GM12878 (cell line): ENCODE data around the gene ATP8A1. TPM values are rescaled to one million over a fixed set of nuclear protein-coding genes. Genes with fewer than 3 reads are reported as not detected.

ENCODE experiments used
- ATAC-seq: fragments of 200-7000 bp; cut with Tn5 transposase; 3 replicates; pipeline ENCODE4 v1.9.1; 2020; ENCODE audit warnings: mild to moderate bottlenecking, moderate library complexity
- BruUV-seq: library from RNA; stranded (reverse); fragments of 400-500 nt; replicated peaks from 2 replicates; lab custom pipeline; 2021; lab: Mats Ljungman, UMichigan
- CTCF ChIA-PET: fragments of 300-600 bp; sonication (Branson Sonifier 250); formaldehyde crosslinking; extraction: SDS; loops from one replicate; lab custom pipeline; 2021; ENCODE audit warnings: inconsistent platforms; lab: Yijun Ruan, JAX
- POLR2A ChIA-PET: fragments of 350-600 bp; formaldehyde crosslinking; extraction: SDS; loops from one replicate; lab custom pipeline; 2021; ENCODE audit warnings: inconsistent platforms; lab: Charles Lee
- RAD21 ChIA-PET: fragments of 300-600 bp; sonication (Branson Sonifier 250); formaldehyde crosslinking; loops from one replicate; lab custom pipeline; 2023; ENCODE audit warnings: antibody characterized with exemption; ENCODE audit not compliant: unreplicated experiment; lab: Charles Lee
- SMC1A ChIA-PET: fragments of 300-600 bp; sonication (Branson Sonifier 250); formaldehyde crosslinking; loops from one replicate; lab custom pipeline; 2023; ENCODE audit not compliant: unreplicated experiment, uncharacterized antibody; lab: Charles Lee
- DNase-seq: peaks from one replicate; pipeline ENCODE4 v3.0.0-alpha.2; 2011; ENCODE audit warnings: low read depth, low spot score
- FAIRE-seq: peaks from 3 replicates; lab custom pipeline; 2011; peaks lifted over from hg19 to GRCh38; lab: Jason Lieb, UNC
- H2AFZ ChIP-seq: 2 replicates; pipeline ENCODE4 v1.6.0; 2011; ENCODE audit warnings: low read depth, low read length, control low read depth; ENCODE audit not compliant: control insufficient read depth
- H3K27ac ChIP-seq: 2 replicates; pipeline ENCODE4 v1.5.1; 2011; ENCODE audit warnings: control low read depth; ENCODE audit not compliant: control insufficient read depth, insufficient read depth
- H3K27me3 ChIP-seq, 2 experiments: replicated peaks in 1 of 2; 2 replicates each; pipeline versions ENCODE4 v1.6.0 to v1.6.1; 2011; ENCODE audit warnings: low read length in 1 of 2; ENCODE audit not compliant: control insufficient read depth in 2 of 2, insufficient read depth in 2 of 2
- H3K36me3 ChIP-seq, 2 experiments: 2 replicates each; pipeline ENCODE4 v1.5.1; 2011; ENCODE audit warnings: low read length in 1 of 2; ENCODE audit not compliant: control insufficient read depth in 2 of 2, insufficient read depth in 2 of 2
- H3K4me1 ChIP-seq: 2 replicates; pipeline ENCODE4 v1.6.1; 2011; ENCODE audit warnings: mild to moderate bottlenecking, low read length, moderate library complexity, mixed read lengths; ENCODE audit not compliant: control insufficient read depth, insufficient read depth
- H3K4me2 ChIP-seq: 2 replicates; pipeline ENCODE4 v1.6.0; 2011; ENCODE audit warnings: control low read depth; ENCODE audit not compliant: control insufficient read depth, insufficient read depth
- H3K4me3 ChIP-seq: fragments of 200-600 bp; sonication (generic); 2 replicates; pipeline ENCODE4 v1.5.1; 2016
- H3K79me2 ChIP-seq: 2 replicates; pipeline ENCODE4 v1.6.0; 2011; ENCODE audit warnings: low read length; ENCODE audit not compliant: control insufficient read depth, insufficient read depth
- H3K9ac ChIP-seq: 2 replicates; pipeline ENCODE4 v1.8.0; 2011; ENCODE audit warnings: low read length, control low read depth, mixed read lengths; ENCODE audit not compliant: control insufficient read depth, insufficient read depth
- H3K9me3 ChIP-seq: replicated peaks from 3 replicates; pipeline ENCODE4 v1.5.1; 2011; ENCODE audit warnings: mild to moderate bottlenecking, low read length; ENCODE audit not compliant: control insufficient read depth, insufficient read depth
- H4K20me1 ChIP-seq: 2 replicates; pipeline ENCODE4 v1.6.0; 2011; ENCODE audit not compliant: control insufficient read depth, insufficient read depth
- BCL3 ChIP-seq: IDR thresholded peaks from 2 replicates; pipeline ENCODE4 v1.6.1; 2011; ENCODE audit warnings: borderline replicate concordance, low read depth, mild to moderate bottlenecking, moderate library complexity, low read length; ENCODE audit not compliant: insufficient read depth, poor library complexity, severe bottlenecking
- MLLT1 ChIP-seq: fragments of 450-650 bp; IDR thresholded peaks from 2 replicates; pipeline ENCODE4 v1.6.1; 2016; ENCODE audit warnings: mild to moderate bottlenecking
- PBX3 ChIP-seq: IDR thresholded peaks from 2 replicates; pipeline ENCODE4 v1.6.1; 2011; ENCODE audit warnings: mild to moderate bottlenecking, low read depth, low read length, moderate library complexity; ENCODE audit not compliant: insufficient replicate concordance
- RELA ChIP-seq: fragments of 450-650 bp; IDR thresholded peaks from 2 replicates; pipeline ENCODE4 v1.8.0; 2014; ENCODE audit warnings: borderline replicate concordance; ENCODE audit not compliant: partially characterized antibody
- STAT1 ChIP-seq: fragments of 450-650 bp; conservative IDR thresholded peaks from 2 replicates; pipeline ENCODE4 v1.6.1; 2014; ENCODE audit warnings: antibody characterized with exemption, mild to moderate bottlenecking
- ZNF274 ChIP-seq: IDR thresholded peaks from one replicate; pipeline ENCODE4 v1.8.0; 2011; ENCODE audit not compliant: insufficient read length, insufficient read depth
- WGBS: methylation state at CpG from one replicate; pipeline ENCODE4 v1.1.6; 2016; ENCODE audit warnings: low lambda C conversion rate; ENCODE audit not compliant: insufficient replicate concordance, insufficient coverage; ENCODE audit errors: missing lambda C conversion rate; 5-methylcytosine and 5-hydroxymethylcytosine counted together
- in situ Hi-C: fragments of 300-500 bp; cut with MboI; formaldehyde crosslinking; loops from 9 replicates; pipeline ENCODE4 v1.14.3; 2018; ENCODE audit warnings: mixed read lengths
- intact Hi-C: fragments of 100-400 bp; cut with micrococcal nuclease; formaldehyde crosslinking; loops from one replicate; pipeline ENCODE4 v1.14.2; 2022; ENCODE audit not compliant: unreplicated experiment
- polyA plus RNA-seq, 11 experiments: library from polyadenylated mRNA; depleted of rRNA in 4 of 11; unstranded in 6 of 11; stranded (reverse) in 5 of 11; fragments of >200 nt; fragmentation: Nextera tagmentation in 4 of 11; fragmentation: Illumina TruSeq in 1 of 11; extraction: Ambion mirVana in 4 of 11; extraction: Trizol in 1 of 11; gene quantifications; 1 replicate in 1 of 11; 2 replicates in 10 of 11; pipeline versions ENCODE4 v1.2.1 to v1.2.3, GENCODE V29; 2011 to 2016; ENCODE audit warnings: inconsistent platforms in 2 of 11, missing spikeins in 2 of 11, low read depth in 1 of 11
- total RNA-seq, 4 experiments: library from RNA; depleted of rRNA in 3 of 4; stranded (reverse); fragments of >200 nt in 3 of 4; fragmentation: Illumina TruSeq in 1 of 4; extraction: Trizol in 1 of 4; gene quantifications; 2 replicates each; pipeline versions ENCODE4 v1.2.1 to v1.2.3, GENCODE V29; 2013 to 2021
- TF ChIP-seq, protein P1 (sequence below): fragments of 450-650 bp; IDR thresholded peaks from 2 replicates; pipeline ENCODE4 v1.6.1; 2016; ENCODE audit warnings: mild to moderate bottlenecking
- TF ChIP-seq, protein P2 (sequence below): fragments of 450-650 bp; IDR thresholded peaks from 2 replicates; pipeline ENCODE4 v1.6.1; 2018; ENCODE audit warnings: mild to moderate bottlenecking, low read depth, moderate library complexity; ENCODE audit not compliant: partially characterized antibody
- TF ChIP-seq, protein P3 (sequence below): fragments of 450-650 bp; conservative IDR thresholded peaks from 2 replicates; pipeline ENCODE4 v1.6.1; 2017; ENCODE audit warnings: mild to moderate bottlenecking, moderate library complexity

The ATP8A1 gene
- total and polyA plus RNA-seq, 10 of the 15 experiments (the other 5 are each of a cell fraction or from before 2014, with no cell fraction given) = 9.0 to 116 (median 37.3) TPM

DNA sequence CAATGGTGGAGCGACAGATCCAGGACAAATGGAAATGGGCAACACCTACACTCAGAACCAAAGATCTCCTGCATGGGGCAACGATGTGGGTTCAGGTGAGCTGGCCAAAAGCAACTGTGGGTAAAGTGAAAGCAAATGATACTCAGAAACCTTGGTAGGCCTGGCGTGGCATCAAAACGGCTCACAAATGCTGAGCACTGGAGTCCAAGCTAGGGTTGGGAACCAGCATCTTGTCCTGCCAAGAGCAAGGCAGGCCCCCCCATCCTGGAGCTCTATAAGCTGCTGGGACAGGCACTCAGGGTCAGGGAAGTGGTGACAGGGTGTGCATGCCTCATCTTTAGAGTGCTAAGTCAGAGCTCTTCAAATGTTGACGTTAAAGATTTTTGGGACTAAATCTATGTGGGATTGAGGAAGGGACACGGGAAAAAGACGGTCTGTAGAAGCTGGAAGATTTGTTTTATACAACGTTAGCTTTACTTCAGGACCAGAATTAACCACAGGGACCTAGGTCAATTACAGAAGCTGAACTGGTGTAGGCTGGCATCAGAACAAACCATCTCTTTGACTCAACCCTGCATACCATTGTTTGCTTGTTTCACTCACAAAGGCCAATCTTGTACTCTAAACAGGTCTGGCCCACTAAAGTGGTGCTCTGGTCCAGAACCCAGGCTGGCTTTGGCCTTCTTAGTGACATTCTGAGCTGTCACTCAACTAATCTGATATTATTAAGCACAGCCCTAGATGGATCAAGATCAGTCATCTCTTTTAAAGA is 10.7 kb downstream of the ATP8A1 start:
- no TSS peak for BruUV-seq
- peaks cover 98% of the 10 kb centered on the region for H3K79me2 ChIP-seq
- H3K4me1 ChIP-seq = peaks cover 46% of the 10 kb centered on the region
- POLR2A ChIA-PET = interaction anchor here (10.5 to 13.1 kb wide), 2 partner anchors 10 to 15 kb away, joined by 167 to 254 read pairs; partner anchors contain the start of gene ATP8A1
- H2AFZ ChIP-seq = no peak overlapping the region; the same call in 1 of the 2 replicates
- peak overlapping the region; percentile 95 for H3K4me2 ChIP-seq
- no peaks in the 10 kb centered on the region for H3K36me3 ChIP-seq
- in situ Hi-C loops (loop anchor here (25.0 kb wide), 1 partner anchor 1984 kb away; no protein-coding TSS in a partner anchor), intact Hi-C loops (no loop called here)
- SMC1A ChIA-PET = interaction anchor here (0.6 to 20.0 kb wide), 11 partner anchors 11 to 123 kb away, joined by 3 to 478 read pairs (median 4); partner anchors contain the start of gene ATP8A1
- peak overlapping the region; percentile 3; the same call in 1 of the 2 replicates for H3K4me3 ChIP-seq
- WGBS = 21% methylated on average over 8 of the region's 8 CpGs
- H3K27ac ChIP-seq = peak overlapping the region; percentile 44
- CTCF ChIA-PET = interaction anchor here (1.0 to 10.0 kb wide), 8 partner anchors 9 to 127 kb away, joined by 3 to 113 read pairs (median 6); partner anchors contain the start of gene ATP8A1
- H3K9ac ChIP-seq = 0 out of 2 replicates have a peak overlapping the region, but pooled peaks have one; percentile 8
- no peaks in the 10 kb centered on the region for H4K20me1 ChIP-seq
- ATAC-seq = peak; percentile 24
- H3K27me3 ChIP-seq = no peaks in the 10 kb centered on the region
- no peak for DNase-seq
- H3K9me3 ChIP-seq = peaks cover 4% of the 10 kb centered on the region; the same call in 2 of the 3 replicates
- RAD21 ChIA-PET = interaction anchor here (1.0 to 16.5 kb wide), 7 partner anchors 7 to 121 kb away, joined by 3 to 252 read pairs (median 10); partner anchors contain the start of gene ATP8A1
- no peak for FAIRE-seq
- TF ChIP-seq RELA (no peak), ZNF274 (no peak), BCL3 (no peak), PBX3 (no peak), MLLT1 (peak; percentile 73; the same call in 1 of the 2 replicates), STAT1 (no peak)
- TF ChIP-seq, protein P1, sequence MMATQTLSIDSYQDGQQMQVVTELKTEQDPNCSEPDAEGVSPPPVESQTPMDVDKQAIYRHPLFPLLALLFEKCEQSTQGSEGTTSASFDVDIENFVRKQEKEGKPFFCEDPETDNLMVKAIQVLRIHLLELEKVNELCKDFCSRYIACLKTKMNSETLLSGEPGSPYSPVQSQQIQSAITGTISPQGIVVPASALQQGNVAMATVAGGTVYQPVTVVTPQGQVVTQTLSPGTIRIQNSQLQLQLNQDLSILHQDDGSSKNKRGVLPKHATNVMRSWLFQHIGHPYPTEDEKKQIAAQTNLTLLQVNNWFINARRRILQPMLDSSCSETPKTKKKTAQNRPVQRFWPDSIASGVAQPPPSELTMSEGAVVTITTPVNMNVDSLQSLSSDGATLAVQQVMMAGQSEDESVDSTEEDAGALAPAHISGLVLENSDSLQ = peak; percentile 70
- TF ChIP-seq, protein P2, sequence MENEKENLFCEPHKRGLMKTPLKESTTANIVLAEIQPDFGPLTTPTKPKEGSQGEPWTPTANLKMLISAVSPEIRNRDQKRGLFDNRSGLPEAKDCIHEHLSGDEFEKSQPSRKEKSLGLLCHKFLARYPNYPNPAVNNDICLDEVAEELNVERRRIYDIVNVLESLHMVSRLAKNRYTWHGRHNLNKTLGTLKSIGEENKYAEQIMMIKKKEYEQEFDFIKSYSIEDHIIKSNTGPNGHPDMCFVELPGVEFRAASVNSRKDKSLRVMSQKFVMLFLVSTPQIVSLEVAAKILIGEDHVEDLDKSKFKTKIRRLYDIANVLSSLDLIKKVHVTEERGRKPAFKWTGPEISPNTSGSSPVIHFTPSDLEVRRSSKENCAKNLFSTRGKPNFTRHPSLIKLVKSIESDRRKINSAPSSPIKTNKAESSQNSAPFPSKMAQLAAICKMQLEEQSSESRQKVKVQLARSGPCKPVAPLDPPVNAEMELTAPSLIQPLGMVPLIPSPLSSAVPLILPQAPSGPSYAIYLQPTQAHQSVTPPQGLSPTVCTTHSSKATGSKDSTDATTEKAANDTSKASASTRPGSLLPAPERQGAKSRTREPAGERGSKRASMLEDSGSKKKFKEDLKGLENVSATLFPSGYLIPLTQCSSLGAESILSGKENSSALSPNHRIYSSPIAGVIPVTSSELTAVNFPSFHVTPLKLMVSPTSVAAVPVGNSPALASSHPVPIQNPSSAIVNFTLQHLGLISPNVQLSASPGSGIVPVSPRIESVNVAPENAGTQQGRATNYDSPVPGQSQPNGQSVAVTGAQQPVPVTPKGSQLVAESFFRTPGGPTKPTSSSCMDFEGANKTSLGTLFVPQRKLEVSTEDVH = no peak
- TF ChIP-seq, protein P3, sequence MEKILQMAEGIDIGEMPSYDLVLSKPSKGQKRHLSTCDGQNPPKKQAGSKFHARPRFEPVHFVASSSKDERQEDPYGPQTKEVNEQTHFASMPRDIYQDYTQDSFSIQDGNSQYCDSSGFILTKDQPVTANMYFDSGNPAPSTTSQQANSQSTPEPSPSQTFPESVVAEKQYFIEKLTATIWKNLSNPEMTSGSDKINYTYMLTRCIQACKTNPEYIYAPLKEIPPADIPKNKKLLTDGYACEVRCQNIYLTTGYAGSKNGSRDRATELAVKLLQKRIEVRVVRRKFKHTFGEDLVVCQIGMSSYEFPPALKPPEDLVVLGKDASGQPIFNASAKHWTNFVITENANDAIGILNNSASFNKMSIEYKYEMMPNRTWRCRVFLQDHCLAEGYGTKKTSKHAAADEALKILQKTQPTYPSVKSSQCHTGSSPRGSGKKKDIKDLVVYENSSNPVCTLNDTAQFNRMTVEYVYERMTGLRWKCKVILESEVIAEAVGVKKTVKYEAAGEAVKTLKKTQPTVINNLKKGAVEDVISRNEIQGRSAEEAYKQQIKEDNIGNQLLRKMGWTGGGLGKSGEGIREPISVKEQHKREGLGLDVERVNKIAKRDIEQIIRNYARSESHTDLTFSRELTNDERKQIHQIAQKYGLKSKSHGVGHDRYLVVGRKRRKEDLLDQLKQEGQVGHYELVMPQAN = no peak
